ENCODE results near the gene HLF. TPM values are rescaled to one million over a fixed set of nuclear protein-coding genes. Genes with fewer than 3 reads are reported as not detected.

The HLF gene
- total and polyA plus RNA-seq, 2 of the 4 experiments (the other 2 are of a cell fraction) = 0.18 TPM; not detected in 1

DNA sequence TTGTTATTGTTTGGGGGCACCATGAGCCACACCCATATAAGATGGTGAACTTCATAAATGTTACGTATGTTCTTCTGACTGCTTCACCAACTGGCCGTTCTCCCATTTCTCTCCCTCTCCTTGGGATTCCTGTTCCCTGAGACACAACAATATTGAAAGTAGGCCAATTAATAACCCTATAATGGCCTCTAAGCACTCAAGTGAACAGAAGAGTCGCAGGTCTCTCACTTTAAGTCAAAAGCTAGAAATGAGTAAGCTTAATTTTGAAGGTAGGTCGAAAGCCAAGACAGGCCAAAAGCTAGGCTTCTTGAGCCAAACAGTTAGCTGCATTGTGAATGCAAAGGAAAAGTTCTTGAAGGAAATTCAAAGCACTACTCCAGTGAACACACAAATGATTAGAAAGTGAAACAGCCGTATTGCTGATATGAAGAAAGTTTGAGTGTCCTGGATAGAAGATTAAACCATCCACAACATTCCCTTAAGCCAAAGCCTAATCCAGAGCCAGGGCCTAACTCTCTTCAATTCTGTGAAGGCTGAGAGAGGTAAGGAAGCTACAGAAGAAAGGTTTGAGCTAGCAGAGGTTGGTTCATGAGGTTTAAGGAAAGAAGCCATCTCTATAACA, 25.8 kb downstream of the HLF start:
- ChIA-PET CTCF (interaction anchor here (1.3 kb wide), 1 partner anchor 297 kb away, joined by 6 read pairs; no protein-coding TSS in a partner anchor), POLR2A (ENCODE audit: unreplicated experiment) (no interaction called here)
- no peak overlapping the region for H3K9ac ChIP-seq (ENCODE audit: low read depth, low read length)
- no peak overlapping the region for H3K23ac ChIP-seq (ENCODE audit: low read depth, low read length)
- WGBS, 2 experiments (ENCODE audit: extremely low coverage in 2 of 2, insufficient read length in 1 of 2) = no CpG with 5 or more reads among the region's 5 CpGs
- H3K56ac ChIP-seq (ENCODE audit: extremely low read depth, insufficient read depth, low read length) = no peak overlapping the region
- no peak overlapping the region for H2AK9ac ChIP-seq (replicated peaks; ENCODE audit: low read depth, low read length, poor library complexity)
- H2BK20ac ChIP-seq (ENCODE audit: low read depth, low read length) = no peak overlapping the region
- no peak overlapping the region for H3K18ac ChIP-seq (ENCODE audit: low read depth, low read length)
- no peak for DNase-seq
- H2AK5ac ChIP-seq (ENCODE audit: low read depth, low read length) = no peak overlapping the region
- TF ChIP-seq CEBPB (IDR thresholded peaks at IDR 0.05; ENCODE audit: low read depth, low read length) = no peak
- TF ChIP-seq BHLHE40 (IDR thresholded peaks at IDR 0.05; ENCODE audit: low read depth, low read length) = no peak
- TF ChIP-seq NFE2L2 (IDR thresholded peaks at IDR 0.05; ENCODE audit: low read depth, low read length) = no peak
- no peak for TF ChIP-seq FOS (IDR thresholded peaks at IDR 0.05; ENCODE audit: low read depth, low read length)
- no peak for TF ChIP-seq MAFK (IDR thresholded peaks at IDR 0.05; ENCODE audit: low read depth, low read length)
- no peak for TF ChIP-seq CHD1 (IDR thresholded peaks at IDR 0.05; ENCODE audit: low read depth, low read length)
- no peak for TF ChIP-seq POLR2A (IDR thresholded peaks at IDR 0.05; ENCODE audit: low read depth, low read length)
- TF ChIP-seq MXI1 (IDR thresholded peaks at IDR 0.05; ENCODE audit: borderline replicate concordance, low read depth, low read length) = no peak
- TF ChIP-seq, protein P1, sequence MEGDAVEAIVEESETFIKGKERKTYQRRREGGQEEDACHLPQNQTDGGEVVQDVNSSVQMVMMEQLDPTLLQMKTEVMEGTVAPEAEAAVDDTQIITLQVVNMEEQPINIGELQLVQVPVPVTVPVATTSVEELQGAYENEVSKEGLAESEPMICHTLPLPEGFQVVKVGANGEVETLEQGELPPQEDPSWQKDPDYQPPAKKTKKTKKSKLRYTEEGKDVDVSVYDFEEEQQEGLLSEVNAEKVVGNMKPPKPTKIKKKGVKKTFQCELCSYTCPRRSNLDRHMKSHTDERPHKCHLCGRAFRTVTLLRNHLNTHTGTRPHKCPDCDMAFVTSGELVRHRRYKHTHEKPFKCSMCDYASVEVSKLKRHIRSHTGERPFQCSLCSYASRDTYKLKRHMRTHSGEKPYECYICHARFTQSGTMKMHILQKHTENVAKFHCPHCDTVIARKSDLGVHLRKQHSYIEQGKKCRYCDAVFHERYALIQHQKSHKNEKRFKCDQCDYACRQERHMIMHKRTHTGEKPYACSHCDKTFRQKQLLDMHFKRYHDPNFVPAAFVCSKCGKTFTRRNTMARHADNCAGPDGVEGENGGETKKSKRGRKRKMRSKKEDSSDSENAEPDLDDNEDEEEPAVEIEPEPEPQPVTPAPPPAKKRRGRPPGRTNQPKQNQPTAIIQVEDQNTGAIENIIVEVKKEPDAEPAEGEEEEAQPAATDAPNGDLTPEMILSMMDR (conservative IDR thresholded peaks at IDR 0.05; ENCODE audit: low read depth, low read length) = no peak
- no peak for TF ChIP-seq RCOR1 (IDR thresholded peaks at IDR 0.05; ENCODE audit: insufficient replicate concordance, low read length)
- TF ChIP-seq, protein P2, sequence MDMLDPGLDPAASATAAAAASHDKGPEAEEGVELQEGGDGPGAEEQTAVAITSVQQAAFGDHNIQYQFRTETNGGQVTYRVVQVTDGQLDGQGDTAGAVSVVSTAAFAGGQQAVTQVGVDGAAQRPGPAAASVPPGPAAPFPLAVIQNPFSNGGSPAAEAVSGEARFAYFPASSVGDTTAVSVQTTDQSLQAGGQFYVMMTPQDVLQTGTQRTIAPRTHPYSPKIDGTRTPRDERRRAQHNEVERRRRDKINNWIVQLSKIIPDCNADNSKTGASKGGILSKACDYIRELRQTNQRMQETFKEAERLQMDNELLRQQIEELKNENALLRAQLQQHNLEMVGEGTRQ (IDR thresholded peaks at IDR 0.05; ENCODE audit: low read depth, low read length) = no peak
- TF ChIP-seq RAD21 (IDR thresholded peaks at IDR 0.05; ENCODE audit: low read length) = no peak
- peaks cover 4% of the 10 kb centered on the region; the same call in 1 of the 2 replicates for H3K27me3 ChIP-seq (ENCODE audit: control insufficient read depth, insufficient read depth, low read length)
- ATAC-seq (ENCODE audit: low read depth) = no peak
- BruUV-seq (replicated peaks) = no TSS peak
- no peak overlapping the region for H3K4me2 ChIP-seq (ENCODE audit: low read depth, low read length)
- no peak overlapping the region for H2BK15ac ChIP-seq (ENCODE audit: low read depth, low read length)
- H2BK5ac ChIP-seq (ENCODE audit: low read depth, low read length, poor library complexity, severe bottlenecking) = no peak overlapping the region
- peaks cover 2% of the 10 kb centered on the region; the same call in 1 of the 2 replicates for H3K4me1 ChIP-seq (ENCODE audit: control insufficient read depth, insufficient read depth, low read length)
- H3K79me1 ChIP-seq (ENCODE audit: low read depth in 1 of 2, low read length in 2 of 2) = no peaks in the 10 kb centered on the region
- no peaks in the 10 kb centered on the region for H4K20me1 ChIP-seq (ENCODE audit: insufficient read depth, low read length)
- no peak overlapping the region for H4K5ac ChIP-seq (ENCODE audit: low read depth, low read length)
- H3K4me3 ChIP-seq (ENCODE audit: insufficient read depth, low read depth, low read length) = no peak overlapping the region
- H4K91ac ChIP-seq (ENCODE audit: insufficient read depth, low read depth, low read length) = no peak overlapping the region
- intact Hi-C loops (cut with micrococcal nuclease) = no loop called here
- H3K9me1 ChIP-seq (ENCODE audit: insufficient read depth, low read length) = no peaks in the 10 kb centered on the region
- dilution Hi-C loops (cut with HindIII; ENCODE audit: low sequenced_read_pairs, unreplicated experiment) = no loop called here
- H3K14ac ChIP-seq (replicated peaks; ENCODE audit: low read depth, low read length) = no peak overlapping the region
- no peak overlapping the region for H2AFZ ChIP-seq (replicated peaks; ENCODE audit: low read length, poor library complexity)
- H3K9me3 ChIP-seq (ENCODE audit: control insufficient read depth, insufficient read depth, low read length) = no peaks in the 10 kb centered on the region
- H3K27ac ChIP-seq (ENCODE audit: insufficient read depth, low read length) = no peak overlapping the region
- H2BK120ac ChIP-seq (ENCODE audit: low read depth, low read length) = no peak overlapping the region
- in situ Hi-C loops (cut with MboI; ENCODE audit: low sequenced_read_pairs) = loop anchor here (10.0 kb wide), 1 partner anchor 236 kb away; no protein-coding TSS in a partner anchor
- H3K4ac ChIP-seq (ENCODE audit: low read depth, low read length) = no peak overlapping the region
- no peaks in the 10 kb centered on the region for H3K36me3 ChIP-seq (ENCODE audit: control insufficient read depth, insufficient read depth, low read length)
- H4K8ac ChIP-seq (ENCODE audit: low read depth in 2 of 2, low read length in 2 of 2) = no peak overlapping the region

Measured in IMR-90 (cell line).